ENCODE results near the gene OSTM1.

The OSTM1 gene

DNA sequence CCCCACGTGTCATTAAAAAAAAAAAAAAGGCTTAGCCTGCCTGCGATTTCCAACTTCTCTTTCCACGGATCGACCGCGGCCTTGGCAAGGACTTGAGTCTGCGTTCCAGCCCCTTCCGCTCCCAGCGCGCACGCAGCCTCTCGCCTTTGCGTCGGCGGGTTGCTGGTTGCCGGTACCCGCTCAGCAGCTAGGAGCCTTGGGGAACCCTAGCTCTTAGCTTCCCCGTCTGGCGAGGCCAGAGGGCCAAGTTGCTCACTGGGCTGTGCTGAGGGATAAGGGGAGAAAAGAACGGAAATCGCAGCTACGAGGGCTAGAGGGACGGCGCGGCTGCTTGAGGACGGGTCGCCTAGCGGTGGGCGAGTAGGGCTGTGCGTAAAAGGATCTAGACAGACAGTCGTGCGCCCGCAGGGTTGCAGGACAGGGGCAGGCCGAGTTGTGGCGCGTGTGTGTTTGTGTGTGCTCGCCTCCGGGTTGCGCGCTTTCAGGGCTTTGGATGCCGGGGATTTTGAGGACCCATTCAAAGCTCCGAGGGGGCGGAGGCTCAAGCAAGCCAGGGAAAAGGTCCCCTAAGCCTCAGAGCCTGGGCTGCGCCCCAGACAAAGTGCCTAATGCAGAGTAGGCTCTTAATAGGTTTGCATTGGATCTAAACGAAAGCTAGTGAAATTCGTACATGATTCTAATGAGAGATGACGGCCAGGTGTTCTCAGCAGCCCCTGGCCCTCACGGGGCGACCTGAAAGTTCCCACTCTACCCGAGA, 40.5 kb upstream of the OSTM1 start:
- peak; percentile 19 for DNase-seq (ENCODE audit: extremely low read depth, low read depth)
- TF ChIP-seq, protein P1, sequence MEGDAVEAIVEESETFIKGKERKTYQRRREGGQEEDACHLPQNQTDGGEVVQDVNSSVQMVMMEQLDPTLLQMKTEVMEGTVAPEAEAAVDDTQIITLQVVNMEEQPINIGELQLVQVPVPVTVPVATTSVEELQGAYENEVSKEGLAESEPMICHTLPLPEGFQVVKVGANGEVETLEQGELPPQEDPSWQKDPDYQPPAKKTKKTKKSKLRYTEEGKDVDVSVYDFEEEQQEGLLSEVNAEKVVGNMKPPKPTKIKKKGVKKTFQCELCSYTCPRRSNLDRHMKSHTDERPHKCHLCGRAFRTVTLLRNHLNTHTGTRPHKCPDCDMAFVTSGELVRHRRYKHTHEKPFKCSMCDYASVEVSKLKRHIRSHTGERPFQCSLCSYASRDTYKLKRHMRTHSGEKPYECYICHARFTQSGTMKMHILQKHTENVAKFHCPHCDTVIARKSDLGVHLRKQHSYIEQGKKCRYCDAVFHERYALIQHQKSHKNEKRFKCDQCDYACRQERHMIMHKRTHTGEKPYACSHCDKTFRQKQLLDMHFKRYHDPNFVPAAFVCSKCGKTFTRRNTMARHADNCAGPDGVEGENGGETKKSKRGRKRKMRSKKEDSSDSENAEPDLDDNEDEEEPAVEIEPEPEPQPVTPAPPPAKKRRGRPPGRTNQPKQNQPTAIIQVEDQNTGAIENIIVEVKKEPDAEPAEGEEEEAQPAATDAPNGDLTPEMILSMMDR (IDR thresholded peaks at IDR 0.05; ENCODE audit: low read depth, low read length): peak; percentile 5

DNA sequence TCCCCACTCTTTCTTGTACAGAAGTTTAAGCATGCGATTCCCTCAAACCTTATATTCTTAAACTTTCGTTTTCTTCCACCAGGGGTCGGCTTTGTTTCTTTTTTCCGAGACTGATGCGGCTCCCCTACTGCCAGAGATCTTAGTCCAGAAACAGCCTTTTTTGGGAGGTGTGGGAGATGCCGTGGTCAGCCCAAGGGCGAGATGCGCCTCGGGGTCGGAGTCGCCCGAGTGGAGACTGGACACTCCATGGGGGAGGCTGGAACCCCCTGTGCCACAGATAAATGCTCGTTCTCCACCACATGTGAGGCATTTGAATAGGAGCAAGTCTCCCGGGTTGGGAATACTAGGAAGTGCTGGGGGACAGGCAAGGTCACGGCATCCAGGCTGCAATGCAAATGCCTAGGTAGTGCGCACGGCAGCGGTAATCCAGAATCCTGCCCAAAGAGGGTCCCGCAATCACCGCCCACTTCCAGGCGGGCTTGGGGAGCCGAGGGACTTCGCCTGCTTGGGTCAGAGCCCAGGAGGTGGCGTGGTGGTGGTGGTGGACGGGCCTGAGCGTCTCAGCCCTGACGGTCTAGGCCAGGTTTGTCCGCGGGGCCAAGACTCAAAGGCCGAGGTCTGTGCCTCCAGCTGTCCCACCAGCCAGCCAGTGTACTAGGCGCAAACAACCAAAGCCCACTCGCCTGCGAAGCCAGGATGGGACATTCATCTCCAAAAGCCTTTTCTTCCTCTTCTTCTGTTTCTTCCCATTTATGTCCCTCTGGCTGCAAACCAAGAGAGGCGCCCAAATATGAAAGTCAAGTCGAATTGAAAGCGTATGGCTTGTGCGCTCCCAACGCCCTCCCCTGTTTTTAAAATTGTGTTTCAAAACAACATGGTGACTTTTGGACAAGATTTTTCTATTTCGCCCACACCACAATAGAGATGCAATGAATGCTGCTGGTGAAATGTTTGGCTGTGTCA, 39.3 kb upstream of the OSTM1 start:
- TF ChIP-seq, protein P1 (IDR thresholded peaks at IDR 0.05; ENCODE audit: low read depth, low read length): peak; percentile 55
- DNase-seq (ENCODE audit: extremely low read depth, low read depth): no peak

DNA sequence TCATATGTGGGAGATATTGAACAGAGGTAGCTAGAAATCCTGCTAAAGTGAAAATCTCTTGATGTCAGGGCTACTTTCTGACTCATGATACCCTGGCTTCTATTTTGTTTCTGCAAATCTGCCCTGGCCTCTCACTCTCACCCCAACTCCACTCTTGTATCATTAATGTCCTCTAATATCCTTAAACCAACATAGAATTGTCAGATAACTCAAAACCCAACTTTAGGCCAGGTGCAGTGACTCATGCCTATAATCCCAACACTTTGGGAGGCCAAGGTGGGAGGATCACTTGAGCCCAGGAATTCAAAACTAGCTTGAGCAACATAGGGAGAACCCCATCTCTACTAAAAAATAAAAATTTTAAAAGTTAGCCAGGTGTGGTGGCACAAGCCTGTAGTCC, 33.8 kb upstream of the OSTM1 start:
- TF ChIP-seq, protein P1 (IDR thresholded peaks at IDR 0.05; ENCODE audit: low read depth, low read length): no peak
- no peak for DNase-seq (ENCODE audit: extremely low read depth, low read depth)

DNA sequence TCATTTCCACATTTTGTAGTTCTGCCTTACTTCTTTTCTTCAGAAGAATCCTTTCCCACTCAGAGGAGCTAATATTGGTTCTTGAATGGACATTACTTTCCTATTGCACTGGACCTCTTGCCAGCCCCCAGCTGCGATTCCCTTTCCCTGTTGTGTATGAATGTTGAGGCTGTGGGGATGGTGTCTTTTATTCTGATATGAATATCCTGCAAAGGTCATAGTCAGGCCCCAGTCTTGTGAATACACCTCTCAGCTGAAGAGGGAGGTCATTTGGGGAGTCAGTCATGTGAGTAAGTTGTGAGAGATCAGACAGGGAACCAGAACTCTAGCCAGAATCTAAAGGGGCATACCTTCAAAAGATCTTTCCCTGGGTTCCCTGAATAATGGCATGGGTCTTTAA, 32.6 kb upstream of the OSTM1 start:
- TF ChIP-seq, protein P1 (IDR thresholded peaks at IDR 0.05; ENCODE audit: low read depth, low read length): no peak
- DNase-seq (ENCODE audit: extremely low read depth, low read depth): no peak

DNA sequence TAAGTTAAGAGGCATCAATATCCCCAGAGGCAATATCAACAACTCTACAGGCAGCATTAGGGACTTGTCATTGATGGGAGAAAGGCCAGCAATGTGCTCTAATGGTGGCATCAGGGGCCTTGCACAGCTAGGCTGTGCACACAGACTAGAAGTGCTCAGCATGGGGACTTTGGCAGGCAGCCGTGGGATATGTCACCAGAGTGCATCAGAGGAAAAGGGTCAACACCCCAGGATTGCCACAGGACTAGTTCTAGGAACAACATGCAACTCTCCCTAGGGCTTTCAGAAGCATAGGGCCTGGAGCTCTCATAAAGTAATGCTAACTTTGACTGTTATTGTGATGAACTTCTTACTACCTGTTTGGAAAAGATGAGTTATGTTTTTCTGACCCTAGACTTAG, 32.2 kb upstream of the OSTM1 start:
- no peak for DNase-seq (ENCODE audit: extremely low read depth, low read depth)
- TF ChIP-seq, protein P1 (IDR thresholded peaks at IDR 0.05; ENCODE audit: low read depth, low read length): no peak

DNA sequence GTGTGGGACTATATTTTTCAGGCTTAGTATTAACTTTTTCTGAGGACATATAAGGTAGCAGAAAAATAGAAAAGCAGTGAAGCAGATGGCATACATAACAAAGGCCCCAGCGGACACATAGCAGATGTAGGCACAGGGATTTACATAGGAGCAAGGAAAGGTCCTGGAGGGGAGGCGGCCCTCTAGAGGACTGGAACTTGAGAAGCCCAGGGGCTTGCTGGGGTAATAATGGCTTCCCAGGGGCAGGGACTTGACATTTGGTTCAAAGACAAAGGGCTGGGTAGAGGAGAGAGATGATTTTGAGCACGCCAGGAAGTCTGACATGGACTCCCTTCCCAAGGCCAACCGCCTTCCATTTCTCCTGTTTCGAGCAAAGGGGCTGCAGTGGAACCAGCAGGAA, 31.7 kb upstream of the OSTM1 start:
- TF ChIP-seq, protein P1 (IDR thresholded peaks at IDR 0.05; ENCODE audit: low read depth, low read length): no peak
- no peak for DNase-seq (ENCODE audit: extremely low read depth, low read depth)

DNA sequence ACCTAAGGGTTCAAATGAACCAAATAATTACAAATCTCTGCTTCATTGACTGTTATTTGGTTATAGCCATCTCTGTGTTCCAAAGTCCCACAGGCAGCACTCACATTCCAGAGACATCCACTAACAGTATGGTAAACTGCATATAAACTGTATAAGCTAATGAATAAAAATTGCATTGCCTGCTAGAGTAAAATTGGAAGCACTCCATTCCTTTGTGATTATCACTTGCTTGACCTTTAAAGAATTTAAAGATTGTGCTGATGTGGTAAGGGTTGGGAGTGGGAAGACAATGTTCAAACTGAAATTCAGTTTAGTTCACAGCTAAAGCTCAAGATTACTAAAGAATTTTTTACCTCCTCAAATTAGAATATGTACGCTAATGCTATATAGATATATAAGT, 31.0 kb upstream of the OSTM1 start:
- TF ChIP-seq, protein P1 (IDR thresholded peaks at IDR 0.05; ENCODE audit: low read depth, low read length): no peak
- no peak for DNase-seq (ENCODE audit: extremely low read depth, low read depth)

Measured in AG09319 (cell line).